MCF 10A (cell line): ENCODE data around the gene CARHSP1. TPM values are rescaled to one million over a fixed set of nuclear protein-coding genes. Genes with fewer than 3 reads are reported as not detected.

Experiments
- BruUV-seq: library from RNA; stranded (reverse); fragments of 400-500 nt; replicated peaks from 2 replicates; lab custom pipeline; 2021; lab: Mats Ljungman, UMichigan
- CTCF ChIA-PET: fragments of 300-600 bp; sonication (Branson Sonifier 250); formaldehyde crosslinking; extraction: SDS; loops from one replicate; lab custom pipeline; 2021; ENCODE audit warnings: antibody characterized with exemption, inconsistent platforms; lab: Yijun Ruan, JAX
- POLR2A ChIA-PET: fragments of 300-600, 350-650 bp; sonication (Branson Sonifier 250); formaldehyde crosslinking; extraction: SDS; loops from one replicate; lab custom pipeline; 2020; ENCODE audit warnings: antibody characterized with exemption, inconsistent platforms; lab: Yijun Ruan, JAX
- DNase-seq: peaks from one replicate; pipeline ENCODE4 v3.0.0-alpha.2; 2018; ENCODE audit not compliant: unreplicated experiment
- H3K27ac Mint-ChIP-seq: one replicate; pipeline ENCODE4 v1.8.0; 2022; ENCODE audit warnings: mild to moderate bottlenecking, low read depth, mixed read lengths; ENCODE audit not compliant: unreplicated experiment
- H3K27me3 Mint-ChIP-seq: one replicate; pipeline ENCODE4 v1.8.0; 2022; ENCODE audit warnings: mixed read lengths; ENCODE audit not compliant: insufficient read depth, unreplicated experiment
- H3K36me3 Mint-ChIP-seq: one replicate; pipeline ENCODE4 v1.8.0; 2022; ENCODE audit warnings: mild to moderate bottlenecking, moderate library complexity, mixed read lengths; ENCODE audit not compliant: insufficient read depth, unreplicated experiment
- H3K4me1 Mint-ChIP-seq: one replicate; pipeline ENCODE4 v1.8.0; 2022; ENCODE audit warnings: mixed read lengths; ENCODE audit not compliant: insufficient read depth, unreplicated experiment
- H3K4me3 Mint-ChIP-seq: one replicate; pipeline ENCODE4 v1.8.0; 2022; ENCODE audit warnings: mild to moderate bottlenecking, moderate library complexity, mixed read lengths; ENCODE audit not compliant: unreplicated experiment
- H3K9me3 Mint-ChIP-seq: one replicate; pipeline ENCODE4 v1.8.0; 2022; ENCODE audit warnings: mixed read lengths; ENCODE audit not compliant: unreplicated experiment
- intact Hi-C: fragments of 100-400 bp; cut with micrococcal nuclease; formaldehyde crosslinking; loops from 2 replicates; pipeline ENCODE4 v1.14.1; 2022
- total RNA-seq: library from RNA; stranded (reverse); gene quantifications from 2 replicates; pipeline ENCODE4 v1.2.3, GENCODE V29; 2022
- TF ChIP-seq, protein P1 (sequence below): fragments of 200-600 bp; IDR thresholded peaks from one replicate; pipeline ENCODE4 v1.8.0; 2022; ENCODE audit warnings: antibody characterized with exemption, mild to moderate bottlenecking; ENCODE audit not compliant: unreplicated experiment

CARHSP1 gene
- total RNA-seq, 1 experiment from 2014 or later: 27.8 TPM

DNA sequence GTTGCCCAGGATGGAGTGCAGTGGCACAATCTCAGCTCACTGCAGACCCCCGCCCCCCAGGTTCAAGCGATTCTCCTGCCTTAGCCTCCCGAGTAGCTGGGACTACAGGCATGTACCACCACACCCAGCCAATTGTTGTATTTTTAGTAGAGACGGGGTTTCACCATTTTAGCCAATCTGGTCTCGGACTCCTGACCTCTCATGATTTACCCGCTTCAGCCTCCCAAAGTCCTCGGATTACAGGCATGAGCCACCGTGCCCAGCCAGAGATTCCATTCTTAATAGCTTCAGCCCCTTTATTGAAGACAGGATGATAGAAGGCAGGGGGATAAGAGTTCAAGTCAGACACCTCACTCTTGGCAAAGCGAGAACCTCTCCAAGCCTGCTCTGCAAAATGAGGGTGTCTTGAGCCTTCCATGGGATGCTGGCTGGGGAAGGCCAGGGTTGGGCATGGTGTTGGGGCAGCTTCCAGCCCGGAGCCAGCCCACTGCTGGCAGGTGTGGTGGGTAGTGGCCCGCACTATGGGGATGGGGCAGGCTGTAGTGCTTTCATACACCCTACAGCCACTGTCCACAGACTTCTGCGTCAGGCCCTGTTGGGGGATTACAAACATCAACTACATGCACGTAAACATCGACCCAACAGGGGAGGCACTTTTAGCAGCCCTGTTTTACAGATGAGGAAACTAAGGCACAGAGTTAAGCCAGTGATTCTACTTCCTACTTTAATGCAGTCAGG is 3.5 kb downstream of the CARHSP1 start:
- TF ChIP-seq, protein P1, sequence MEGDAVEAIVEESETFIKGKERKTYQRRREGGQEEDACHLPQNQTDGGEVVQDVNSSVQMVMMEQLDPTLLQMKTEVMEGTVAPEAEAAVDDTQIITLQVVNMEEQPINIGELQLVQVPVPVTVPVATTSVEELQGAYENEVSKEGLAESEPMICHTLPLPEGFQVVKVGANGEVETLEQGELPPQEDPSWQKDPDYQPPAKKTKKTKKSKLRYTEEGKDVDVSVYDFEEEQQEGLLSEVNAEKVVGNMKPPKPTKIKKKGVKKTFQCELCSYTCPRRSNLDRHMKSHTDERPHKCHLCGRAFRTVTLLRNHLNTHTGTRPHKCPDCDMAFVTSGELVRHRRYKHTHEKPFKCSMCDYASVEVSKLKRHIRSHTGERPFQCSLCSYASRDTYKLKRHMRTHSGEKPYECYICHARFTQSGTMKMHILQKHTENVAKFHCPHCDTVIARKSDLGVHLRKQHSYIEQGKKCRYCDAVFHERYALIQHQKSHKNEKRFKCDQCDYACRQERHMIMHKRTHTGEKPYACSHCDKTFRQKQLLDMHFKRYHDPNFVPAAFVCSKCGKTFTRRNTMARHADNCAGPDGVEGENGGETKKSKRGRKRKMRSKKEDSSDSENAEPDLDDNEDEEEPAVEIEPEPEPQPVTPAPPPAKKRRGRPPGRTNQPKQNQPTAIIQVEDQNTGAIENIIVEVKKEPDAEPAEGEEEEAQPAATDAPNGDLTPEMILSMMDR: no peak
- CTCF ChIA-PET: interaction anchor here (0.6 to 1.0 kb wide), 5 partner anchors 9 to 619 kb away, joined by 3 to 8 read pairs (median 4); no protein-coding TSS in a partner anchor
- BruUV-seq: no TSS peak
- DNase-seq: no peak
- H3K4me3 Mint-ChIP-seq: no peak overlapping the region
- H3K9me3 Mint-ChIP-seq: no peaks in the 10 kb centered on the region
- H3K4me1 Mint-ChIP-seq: peaks cover 28% of the 10 kb centered on the region
- no peak overlapping the region for H3K27ac Mint-ChIP-seq
- no peaks in the 10 kb centered on the region for H3K27me3 Mint-ChIP-seq
- POLR2A ChIA-PET: interaction anchor here (1.6 kb wide), 1 partner anchor 10 kb away, joined by 5 read pairs; no protein-coding TSS in a partner anchor
- H3K36me3 Mint-ChIP-seq: peaks cover 6% of the 10 kb centered on the region
- intact Hi-C loops: no loop called here

DNA sequence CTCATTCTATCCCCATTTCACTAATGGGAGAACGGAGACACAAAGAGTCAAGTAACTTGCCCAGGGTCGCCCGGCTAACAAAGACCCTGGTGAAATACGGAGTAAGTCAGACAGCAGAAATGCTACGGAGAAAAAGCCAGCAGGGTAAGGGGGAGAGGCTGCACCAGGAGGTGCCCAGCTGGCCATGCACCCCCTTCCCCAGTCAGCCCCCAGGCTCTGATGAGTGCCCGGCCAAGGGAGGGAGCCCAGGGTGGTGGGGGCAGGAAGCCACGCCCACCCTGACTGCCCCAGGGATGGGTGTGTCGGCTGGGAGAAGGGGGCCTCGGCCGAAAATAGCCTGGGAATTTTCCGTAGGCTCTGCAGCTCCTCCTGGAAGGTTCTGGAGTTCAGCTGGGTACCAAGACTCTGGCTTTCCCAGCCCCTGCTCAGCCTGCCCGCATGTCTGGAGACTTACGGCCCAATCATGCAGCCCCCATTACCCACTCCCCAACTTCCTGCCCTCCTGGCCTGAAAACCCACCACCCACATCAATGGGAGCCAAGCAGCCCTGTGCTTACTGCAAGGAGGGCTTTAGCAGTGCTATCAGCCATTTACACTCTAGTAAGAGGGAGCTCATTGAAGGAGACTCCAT is 4.2 kb downstream of the CARHSP1 start:
- BruUV-seq: no TSS peak
- DNase-seq: no peak
- H3K27ac Mint-ChIP-seq: no peak overlapping the region
- no peaks in the 10 kb centered on the region for H3K27me3 Mint-ChIP-seq
- no peaks in the 10 kb centered on the region for H3K9me3 Mint-ChIP-seq
- POLR2A ChIA-PET: interaction anchor here (1.6 kb wide), 1 partner anchor 9 kb away, joined by 5 read pairs; no protein-coding TSS in a partner anchor
- intact Hi-C loops: no loop called here
- peaks cover 6% of the 10 kb centered on the region for H3K36me3 Mint-ChIP-seq
- H3K4me1 Mint-ChIP-seq: peaks cover 28% of the 10 kb centered on the region
- CTCF ChIA-PET: interaction anchor here (0.7 to 1.0 kb wide), 4 partner anchors 9 to 204 kb away, joined by 3 to 8 read pairs (median 4); no protein-coding TSS in a partner anchor
- TF ChIP-seq, protein P1: no peak
- no peak overlapping the region for H3K4me3 Mint-ChIP-seq

DNA sequence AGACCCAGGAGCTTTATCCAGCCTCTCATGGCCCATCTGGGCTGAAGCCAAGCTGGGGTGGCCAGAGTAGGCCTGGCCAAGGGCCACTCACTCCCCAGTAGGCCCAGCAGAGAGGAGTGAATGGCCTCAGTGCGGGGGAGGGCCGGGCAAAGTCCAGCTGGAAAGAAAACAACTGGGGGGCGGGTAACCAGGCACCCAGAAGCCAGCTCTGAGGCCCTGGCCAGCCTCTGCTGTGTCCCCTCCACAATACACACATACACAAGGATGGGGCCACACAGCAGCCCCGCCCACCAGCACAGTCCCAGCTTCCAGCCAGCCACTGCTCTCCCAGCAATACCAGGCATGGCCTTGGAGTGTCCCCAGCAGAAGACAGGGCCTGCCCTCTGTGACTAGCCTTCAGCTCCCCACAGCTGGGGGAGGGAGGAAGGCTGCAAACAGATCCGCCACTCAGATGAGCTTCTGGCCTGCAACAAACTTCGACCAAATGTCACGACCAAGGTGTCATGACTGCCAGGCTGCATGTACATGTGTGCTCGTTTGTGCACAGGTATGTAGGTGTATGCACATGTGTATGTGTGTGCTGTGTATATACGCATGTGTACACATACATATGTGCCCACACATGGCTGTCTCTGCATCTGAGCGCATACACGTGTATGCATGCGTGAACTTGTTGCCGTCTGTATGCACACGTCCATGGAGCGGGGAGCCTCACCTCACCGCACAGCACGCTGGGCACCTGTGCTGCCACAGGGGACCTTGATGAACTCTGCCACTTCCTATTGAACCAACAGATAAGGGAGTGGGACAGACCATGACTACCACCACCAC is 5.0 kb downstream of the CARHSP1 start:
- peaks cover 11% of the 10 kb centered on the region for H3K36me3 Mint-ChIP-seq
- intact Hi-C loops: no loop called here

More for the DNA sequence above, 5.0 kb downstream of the CARHSP1 start:
- no peaks in the 10 kb centered on the region for H3K27me3 Mint-ChIP-seq
- peaks cover 22% of the 10 kb centered on the region for H3K4me1 Mint-ChIP-seq
- TF ChIP-seq, protein P1: no peak
- ChIA-PET POLR2A (interaction anchor here (1.6 kb wide), 1 partner anchor 8 kb away, joined by 5 read pairs; no protein-coding TSS in a partner anchor), CTCF (interaction anchor here (1.0 kb wide), 4 partner anchors 10 to 203 kb away, joined by 3 to 8 read pairs (median 4); no protein-coding TSS in a partner anchor)
- no TSS peak for BruUV-seq
- DNase-seq: no peak
- H3K27ac Mint-ChIP-seq: no peak overlapping the region
- H3K4me3 Mint-ChIP-seq: no peak overlapping the region
- H3K9me3 Mint-ChIP-seq: no peaks in the 10 kb centered on the region
